Adipocyte (in vitro differentiated cells): ENCODE data around the gene ZBTB33.

Source experiments
- DNase-seq: peaks from one replicate; pipeline ENCODE4 v3.0.0-alpha.2; 2015; ENCODE audit warnings: low read depth
- H3K27me3 ChIP-seq: replicated peaks from 2 replicates; pipeline ENCODE4 v1.7.0; 2013; ENCODE audit warnings: mild to moderate bottlenecking, low read length, moderate library complexity; ENCODE audit not compliant: control insufficient read depth, insufficient read depth
- H3K36me3 ChIP-seq: 2 replicates; pipeline ENCODE4 v1.7.0; 2013; ENCODE audit warnings: low read length, mild to moderate bottlenecking, moderate library complexity; ENCODE audit not compliant: control insufficient read depth, insufficient read depth, severe bottlenecking
- H3K4me1 ChIP-seq: 2 replicates; pipeline ENCODE4 v1.7.0; 2013; ENCODE audit warnings: mild to moderate bottlenecking, low read length, moderate library complexity; ENCODE audit not compliant: control insufficient read depth, insufficient read depth
- H3K4me3 ChIP-seq: 2 replicates; pipeline ENCODE4 v1.7.0; 2013; ENCODE audit warnings: mild to moderate bottlenecking, low read length, moderate library complexity
- H3K9ac ChIP-seq: 2 replicates; pipeline ENCODE4 v1.7.0; 2013; ENCODE audit warnings: mild to moderate bottlenecking, low read length, moderate library complexity
- H3K9me3 ChIP-seq: 2 replicates; pipeline ENCODE4 v1.7.0; 2013; ENCODE audit warnings: mild to moderate bottlenecking, low read length, moderate library complexity; ENCODE audit not compliant: control insufficient read depth

ZBTB33 gene

DNA sequence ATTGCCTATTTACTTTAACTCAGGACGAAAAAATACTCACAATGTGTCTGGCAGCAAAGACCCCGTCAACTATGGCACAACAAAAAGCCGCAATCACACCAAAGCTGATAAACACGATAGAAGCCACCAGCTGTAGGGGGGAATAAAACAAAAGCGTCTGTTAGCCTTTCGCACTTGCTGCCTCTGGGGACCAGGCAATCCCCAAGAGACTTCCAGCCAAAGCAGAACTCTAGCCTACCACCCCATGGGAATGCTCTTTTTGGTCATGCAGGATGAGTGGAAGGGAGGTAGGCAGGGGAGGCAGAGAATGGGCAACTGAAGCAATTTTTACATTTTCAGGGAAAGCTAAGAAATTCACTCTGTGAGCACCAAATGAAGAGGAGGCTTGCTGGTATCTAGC, 40.6 kb downstream of the ZBTB33 start:
- H3K4me1 ChIP-seq: no peaks in the 10 kb centered on the region
- no peak for DNase-seq

DNA sequence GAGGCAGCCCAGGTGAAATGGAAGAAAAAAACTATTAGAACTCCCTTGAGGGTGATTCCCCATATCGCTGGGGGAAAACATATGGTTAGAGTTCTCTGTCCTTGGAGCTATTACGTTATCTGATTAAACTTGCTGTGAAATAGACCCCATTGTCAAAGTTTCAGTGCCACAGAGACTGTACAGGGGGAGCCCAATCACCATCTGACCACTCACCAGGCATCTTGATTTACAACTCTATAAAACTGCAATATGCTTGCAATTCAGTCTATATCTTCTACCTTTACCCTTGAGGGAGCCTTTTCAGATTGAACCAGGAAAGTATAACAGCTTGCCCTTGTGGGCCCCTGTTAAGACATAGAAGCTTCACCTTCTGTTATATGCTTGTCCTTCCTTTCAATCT, 42.4 kb downstream of the ZBTB33 start:
- H3K9ac ChIP-seq: no peak overlapping the region
- no peaks in the 10 kb centered on the region for H3K4me1 ChIP-seq
- H3K27me3 ChIP-seq: peaks cover 12% of the 10 kb centered on the region
- H3K9me3 ChIP-seq: no peaks in the 10 kb centered on the region
- H3K36me3 ChIP-seq: no peaks in the 10 kb centered on the region
- H3K4me3 ChIP-seq: no peak overlapping the region
- DNase-seq: no peak

More for the DNA sequence above, 40.6 kb downstream of the ZBTB33 start:
- Histone ChIP-seq H3K27me3 (peaks cover 6% of the 10 kb centered on the region), H3K4me3 (no peak overlapping the region), H3K9ac (no peak overlapping the region), H3K9me3 (no peaks in the 10 kb centered on the region), H3K36me3 (no peaks in the 10 kb centered on the region)

- Histone ChIP-seq H3K4me1 (no peaks in the 10 kb centered on the region), H3K9ac (no peak overlapping the region), H3K36me3 (no peaks in the 10 kb centered on the region), H3K4me3 (no peak overlapping the region), H3K9me3 (no peaks in the 10 kb centered on the region), H3K27me3 (peaks cover 12% of the 10 kb centered on the region)
- DNase-seq: no peak
These were observed 44.0 kb downstream of the ZBTB33 start for GRCh38 chrX:120294651-120295050.

DNA sequence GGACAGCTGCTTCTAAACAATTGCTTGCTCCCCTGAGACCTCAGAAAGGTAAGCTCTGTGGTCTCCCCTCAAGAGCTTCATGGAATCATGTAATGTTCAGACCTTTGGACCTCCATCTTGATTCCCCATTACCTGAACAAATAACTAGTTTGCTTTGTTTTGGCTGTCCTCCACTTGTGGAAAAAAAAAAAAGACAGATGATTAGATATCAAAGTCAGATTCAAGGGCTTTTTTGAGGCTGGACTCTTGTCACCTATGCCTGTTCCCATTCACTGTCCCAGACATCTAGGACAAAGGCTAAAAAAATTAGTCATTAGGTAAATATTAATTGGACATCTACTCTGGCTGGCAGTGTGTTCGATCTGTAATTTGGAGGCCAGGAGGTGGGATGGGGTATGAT, 47.3 kb downstream of the ZBTB33 start:
- Histone ChIP-seq H3K36me3 (no peaks in the 10 kb centered on the region), H3K4me1 (no peaks in the 10 kb centered on the region), H3K4me3 (no peak overlapping the region), H3K27me3 (peaks cover 21% of the 10 kb centered on the region), H3K9me3 (no peaks in the 10 kb centered on the region), H3K9ac (no peak overlapping the region)
- DNase-seq: no peak

GRCh38 chrX:120299928-120300327, 49.3 kb downstream of the ZBTB33 start:
- no peak for DNase-seq
- no peaks in the 10 kb centered on the region for H3K36me3 ChIP-seq
- peaks cover 27% of the 10 kb centered on the region for H3K27me3 ChIP-seq
- H3K4me3 ChIP-seq: no peak overlapping the region
- no peaks in the 10 kb centered on the region for H3K4me1 ChIP-seq
- H3K9me3 ChIP-seq: no peaks in the 10 kb centered on the region
- H3K9ac ChIP-seq: no peak overlapping the region

DNA sequence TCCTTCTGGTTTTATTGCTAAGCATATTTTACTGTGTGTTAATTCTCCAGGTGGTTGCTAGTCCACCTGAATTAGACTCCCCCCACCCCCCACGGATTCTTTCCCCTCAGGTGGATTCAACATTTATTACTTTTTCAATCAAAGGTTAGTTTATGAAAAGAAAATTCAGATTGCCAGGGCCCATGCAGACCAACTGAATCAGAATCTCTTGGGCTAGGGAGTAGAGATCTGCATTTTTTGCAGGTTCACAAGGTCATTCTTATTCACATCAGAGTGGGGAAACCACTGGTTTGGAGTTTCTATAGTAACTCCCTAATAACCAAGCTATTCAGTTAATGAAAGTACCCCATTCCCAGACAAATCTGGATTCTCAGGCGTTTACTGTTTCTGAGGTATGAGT, 50.9 kb downstream of the ZBTB33 start:
- Histone ChIP-seq H3K9ac (no peak overlapping the region), H3K4me3 (no peak overlapping the region), H3K9me3 (no peaks in the 10 kb centered on the region), H3K27me3 (peaks cover 34% of the 10 kb centered on the region), H3K36me3 (no peaks in the 10 kb centered on the region), H3K4me1 (no peaks in the 10 kb centered on the region)
- no peak for DNase-seq

DNA sequence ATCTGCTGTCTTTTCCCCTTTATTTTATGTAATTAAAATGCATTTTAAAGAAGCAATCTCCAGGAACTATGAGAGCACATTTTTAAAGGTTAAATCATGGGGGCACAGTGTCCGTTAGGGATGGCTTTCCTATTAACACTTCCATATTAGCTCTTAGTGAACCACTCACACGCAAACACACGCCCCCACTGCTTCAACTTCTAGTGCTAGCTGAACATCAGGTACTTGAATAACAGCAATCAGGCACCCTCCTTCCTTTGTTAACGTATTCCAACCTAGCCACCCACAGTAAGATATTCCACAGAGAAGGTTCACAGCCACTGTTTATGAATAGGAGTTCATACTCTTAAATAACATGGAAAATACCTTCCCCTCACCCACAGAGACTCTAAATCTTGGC, 51.3 kb downstream of the ZBTB33 start:
- H3K27me3 ChIP-seq: peaks cover 38% of the 10 kb centered on the region
- H3K36me3 ChIP-seq: no peaks in the 10 kb centered on the region
- no peak overlapping the region for H3K9ac ChIP-seq
- H3K4me3 ChIP-seq: no peak overlapping the region
- no peaks in the 10 kb centered on the region for H3K4me1 ChIP-seq
- DNase-seq: no peak
- H3K9me3 ChIP-seq: no peaks in the 10 kb centered on the region

GRCh38 chrX:120302434-120302833, 51.8 kb downstream of the ZBTB33 start:
- peaks cover 39% of the 10 kb centered on the region for H3K27me3 ChIP-seq
- no peaks in the 10 kb centered on the region for H3K36me3 ChIP-seq
- no peaks in the 10 kb centered on the region for H3K9me3 ChIP-seq
- H3K9ac ChIP-seq: no peak overlapping the region
- H3K4me1 ChIP-seq: no peaks in the 10 kb centered on the region
- DNase-seq: no peak
- H3K4me3 ChIP-seq: no peak overlapping the region

- H3K36me3 ChIP-seq: no peaks in the 10 kb centered on the region
- DNase-seq: no peak
- H3K27me3 ChIP-seq: peaks cover 50% of the 10 kb centered on the region
- no peaks in the 10 kb centered on the region for H3K9me3 ChIP-seq
- no peak overlapping the region for H3K4me3 ChIP-seq
- H3K9ac ChIP-seq: no peak overlapping the region
- H3K4me1 ChIP-seq: peaks cover 4% of the 10 kb centered on the region
These were observed 53.6 kb downstream of the ZBTB33 start for GRCh38 chrX:120304256-120304655.

DNA sequence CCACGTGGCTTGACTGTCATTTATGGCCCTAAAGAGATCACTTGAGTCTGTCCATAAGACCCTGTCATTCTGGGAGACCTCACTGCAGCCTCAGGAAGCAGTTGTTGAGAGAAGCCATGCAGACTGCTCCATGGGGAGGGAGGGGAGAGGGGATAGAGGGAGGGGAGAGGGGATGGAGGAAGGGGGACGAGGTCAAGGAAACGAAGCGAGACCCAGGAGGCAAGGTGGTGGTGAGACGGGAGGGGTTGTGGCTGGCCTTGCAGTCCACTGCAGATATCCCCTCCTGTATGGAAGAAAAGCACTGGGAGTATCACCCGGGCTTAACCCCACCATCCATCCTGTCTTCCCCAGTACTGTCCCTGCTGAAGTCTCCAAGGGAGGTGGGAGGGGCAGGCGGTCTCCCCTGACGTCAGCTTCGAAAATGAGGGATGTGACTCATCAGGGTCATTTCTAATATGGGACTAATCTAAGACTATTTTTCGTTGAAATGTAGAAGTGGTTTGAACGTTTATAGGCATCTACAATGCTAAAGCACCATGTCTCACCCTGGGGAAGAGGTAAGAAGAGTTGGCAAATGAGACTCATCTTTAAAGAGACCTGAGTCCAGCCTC, 55.0 kb downstream of the ZBTB33 start:
- Histone ChIP-seq H3K4me1 (peaks cover 11% of the 10 kb centered on the region), H3K9ac (no peak overlapping the region), H3K9me3 (no peaks in the 10 kb centered on the region), H3K4me3 (no peak overlapping the region), H3K36me3 (no peaks in the 10 kb centered on the region), H3K27me3 (peaks cover 62% of the 10 kb centered on the region)
- no peak for DNase-seq

DNA sequence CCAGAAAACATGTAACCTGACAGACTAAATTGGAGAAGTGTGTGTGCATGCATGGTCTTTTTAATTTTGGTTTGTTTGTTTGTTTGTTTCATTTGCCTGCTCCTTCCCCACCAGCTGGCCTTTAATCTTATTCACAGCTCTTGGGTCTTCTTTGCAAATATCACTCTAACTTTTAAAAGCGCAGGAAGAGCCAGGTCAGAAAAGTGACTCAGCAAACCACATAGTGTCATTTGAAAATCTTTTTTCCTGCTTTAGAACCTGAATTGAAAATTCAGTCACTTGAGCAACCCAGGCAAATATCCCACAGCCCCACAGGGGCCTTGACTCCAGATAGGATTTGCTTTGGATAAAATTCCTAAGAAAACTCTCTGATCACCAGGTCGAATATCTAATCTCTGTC, 56.0 kb downstream of the ZBTB33 start:
- H3K9me3 ChIP-seq: no peaks in the 10 kb centered on the region
- no peak for DNase-seq

More for the DNA sequence above, 56.0 kb downstream of the ZBTB33 start:
- no peak overlapping the region for H3K9ac ChIP-seq
- H3K4me3 ChIP-seq: no peak overlapping the region
- H3K27me3 ChIP-seq: peaks cover 58% of the 10 kb centered on the region
- H3K36me3 ChIP-seq: no peaks in the 10 kb centered on the region
- peaks cover 11% of the 10 kb centered on the region for H3K4me1 ChIP-seq
